ENCODE measurements around the gene LAGE3. TPM values are rescaled to one million over a fixed set of nuclear protein-coding genes. Genes with fewer than 3 reads are reported as not detected.

The LAGE3 gene
- total RNA-seq, 1 donor from 2014 or later: 20.0 TPM

DNA sequence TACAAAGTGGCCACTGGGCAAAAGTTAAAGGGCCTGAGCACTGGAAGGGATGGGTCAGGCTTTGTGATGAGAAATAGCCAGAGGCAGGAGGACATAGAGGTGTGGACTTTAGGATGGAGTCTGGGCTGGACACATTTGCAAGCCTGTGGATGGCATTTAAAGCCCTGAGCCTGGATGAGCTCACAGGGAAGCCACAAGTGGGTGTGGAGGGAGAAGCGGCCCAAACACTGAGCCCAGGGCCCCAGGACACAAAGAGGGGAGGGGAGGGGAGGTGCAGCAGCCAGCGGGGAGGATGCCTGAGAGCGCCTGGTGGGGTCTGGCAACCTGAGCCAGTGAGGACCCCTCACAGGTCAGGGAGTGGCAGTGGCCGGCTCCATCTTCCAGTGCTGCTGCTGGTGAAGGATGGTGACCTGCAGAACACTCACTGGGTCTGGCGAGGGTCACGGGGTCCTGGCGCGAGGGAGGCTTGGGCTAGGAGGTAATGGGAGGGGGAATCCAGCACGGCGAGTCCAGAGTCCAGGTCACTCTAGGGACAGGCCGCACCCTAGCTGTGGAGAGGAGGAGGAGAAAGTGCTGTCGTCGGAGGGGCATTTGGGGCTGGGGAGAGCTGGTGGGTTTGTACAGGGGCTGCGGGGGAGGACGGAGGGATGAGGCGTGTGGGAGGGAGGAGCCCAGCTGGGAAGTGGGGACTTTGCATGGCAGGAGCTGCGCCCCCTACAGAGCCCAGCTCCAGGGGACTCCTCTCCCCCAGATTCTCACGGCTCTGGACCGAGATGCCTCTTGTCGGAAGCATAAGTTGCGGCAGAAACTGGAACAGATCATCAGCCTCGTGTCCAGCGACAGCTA lies 7.0 kb downstream of the LAGE3 start:
- no peak overlapping the region for H3K9ac ChIP-seq (ENCODE audit: low read length)
- Mint-ChIP-seq H3K4me3 (ENCODE audit: unreplicated experiment) (no peak overlapping the region), H3K27me3 (ENCODE audit: low read depth, unreplicated experiment) (no peaks in the 10 kb centered on the region), H3K4me1 (ENCODE audit: low read depth, unreplicated experiment) (no peaks in the 10 kb centered on the region), H3K9me3 (ENCODE audit: unreplicated experiment) (no peaks in the 10 kb centered on the region), H3K36me3 (ENCODE audit: low read depth, unreplicated experiment) (no peaks in the 10 kb centered on the region), H3K27ac (ENCODE audit: unreplicated experiment) (no peak overlapping the region)
- H3K27ac ChIP-seq (ENCODE audit: low read depth, low read length): no peak overlapping the region
- H3K4me1 ChIP-seq (ENCODE audit: insufficient read depth, low read length): no peaks in the 10 kb centered on the region
- H3K4me2 ChIP-seq (ENCODE audit: low read length): no peak overlapping the region
- H3K4me3 ChIP-seq (ENCODE audit: insufficient read depth, low read depth, low read length): no peak overlapping the region
- H3K27me3 ChIP-seq (ENCODE audit: insufficient read depth, low read length): no peaks in the 10 kb centered on the region
- peaks cover 7% of the 10 kb centered on the region for H4K20me1 ChIP-seq (ENCODE audit: insufficient read depth, low read length)
- no peaks in the 10 kb centered on the region for H3K79me2 ChIP-seq (ENCODE audit: insufficient read depth, low read length)
- no peak overlapping the region for H2AFZ ChIP-seq (ENCODE audit: low read depth, low read length)
- FAIRE-seq (no peak), DNase-seq (ENCODE audit: low read depth) (no peak)
- TF ChIP-seq, protein P1, sequence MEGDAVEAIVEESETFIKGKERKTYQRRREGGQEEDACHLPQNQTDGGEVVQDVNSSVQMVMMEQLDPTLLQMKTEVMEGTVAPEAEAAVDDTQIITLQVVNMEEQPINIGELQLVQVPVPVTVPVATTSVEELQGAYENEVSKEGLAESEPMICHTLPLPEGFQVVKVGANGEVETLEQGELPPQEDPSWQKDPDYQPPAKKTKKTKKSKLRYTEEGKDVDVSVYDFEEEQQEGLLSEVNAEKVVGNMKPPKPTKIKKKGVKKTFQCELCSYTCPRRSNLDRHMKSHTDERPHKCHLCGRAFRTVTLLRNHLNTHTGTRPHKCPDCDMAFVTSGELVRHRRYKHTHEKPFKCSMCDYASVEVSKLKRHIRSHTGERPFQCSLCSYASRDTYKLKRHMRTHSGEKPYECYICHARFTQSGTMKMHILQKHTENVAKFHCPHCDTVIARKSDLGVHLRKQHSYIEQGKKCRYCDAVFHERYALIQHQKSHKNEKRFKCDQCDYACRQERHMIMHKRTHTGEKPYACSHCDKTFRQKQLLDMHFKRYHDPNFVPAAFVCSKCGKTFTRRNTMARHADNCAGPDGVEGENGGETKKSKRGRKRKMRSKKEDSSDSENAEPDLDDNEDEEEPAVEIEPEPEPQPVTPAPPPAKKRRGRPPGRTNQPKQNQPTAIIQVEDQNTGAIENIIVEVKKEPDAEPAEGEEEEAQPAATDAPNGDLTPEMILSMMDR (IDR thresholded peaks at IDR 0.05; ENCODE audit: insufficient read depth, low read depth, low read length): no peak
- TF ChIP-seq EZH2 (IDR thresholded peaks at IDR 0.05; ENCODE audit: insufficient read depth, low read length): no peak
- H3K36me3 ChIP-seq (ENCODE audit: insufficient read depth, low read length): peaks cover 2% of the 10 kb centered on the region
- H3K9me3 ChIP-seq (ENCODE audit: insufficient read depth, low read depth, low read length): no peaks in the 10 kb centered on the region

DNA sequence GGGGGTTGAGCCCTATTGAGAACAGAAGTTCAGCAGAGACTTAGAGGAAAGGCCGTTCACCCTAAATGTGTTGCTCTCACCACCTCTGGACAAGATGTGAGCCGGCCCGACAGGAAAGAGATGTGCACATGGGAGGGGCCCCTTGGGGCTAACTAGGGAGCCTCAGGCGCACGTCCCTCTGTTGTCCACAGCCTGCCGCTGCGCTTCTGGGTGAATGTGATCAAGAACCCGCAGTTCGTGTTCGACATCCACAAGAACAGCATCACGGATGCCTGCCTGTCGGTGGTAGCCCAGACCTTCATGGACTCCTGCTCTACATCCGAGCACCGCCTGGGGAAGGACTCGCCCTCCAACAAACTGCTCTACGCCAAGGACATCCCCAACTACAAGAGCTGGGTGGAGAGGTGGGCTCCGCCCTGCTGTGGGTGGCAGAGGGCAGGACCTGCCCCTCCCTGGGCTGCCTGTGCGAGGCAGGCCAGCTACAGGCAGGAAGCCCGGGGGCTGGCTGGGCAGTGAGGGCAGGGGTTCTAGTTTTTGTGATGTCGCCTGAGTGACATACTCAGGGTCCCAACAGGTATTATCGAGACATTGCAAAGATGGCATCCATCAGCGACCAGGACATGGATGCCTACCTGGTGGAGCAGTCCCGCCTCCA lies 8.0 kb downstream of the LAGE3 start:
- Mint-ChIP-seq H3K27ac (ENCODE audit: unreplicated experiment) (no peak overlapping the region), H3K9me3 (ENCODE audit: unreplicated experiment) (no peaks in the 10 kb centered on the region), H3K36me3 (ENCODE audit: low read depth, unreplicated experiment) (no peaks in the 10 kb centered on the region)

More for the DNA sequence above, 8.0 kb downstream of the LAGE3 start:
- H2AFZ ChIP-seq (ENCODE audit: low read depth, low read length): no peak overlapping the region
- no peak overlapping the region for H3K27ac ChIP-seq (ENCODE audit: low read depth, low read length)
- Mint-ChIP-seq H3K4me1 (ENCODE audit: low read depth, unreplicated experiment) (no peaks in the 10 kb centered on the region), H3K27me3 (ENCODE audit: low read depth, unreplicated experiment) (no peaks in the 10 kb centered on the region), H3K4me3 (ENCODE audit: unreplicated experiment) (no peak overlapping the region)
- H3K27me3 ChIP-seq (ENCODE audit: insufficient read depth, low read length): no peaks in the 10 kb centered on the region
- H4K20me1 ChIP-seq (ENCODE audit: insufficient read depth, low read length): peaks cover 7% of the 10 kb centered on the region
- H3K4me3 ChIP-seq (ENCODE audit: insufficient read depth, low read depth, low read length): no peak overlapping the region
- no peaks in the 10 kb centered on the region for H3K4me1 ChIP-seq (ENCODE audit: insufficient read depth, low read length)
- no peak overlapping the region for H3K9ac ChIP-seq (ENCODE audit: low read length)
- TF ChIP-seq, protein P1 (IDR thresholded peaks at IDR 0.05; ENCODE audit: insufficient read depth, low read depth, low read length): no peak
- no peak overlapping the region for H3K4me2 ChIP-seq (ENCODE audit: low read length)
- no peaks in the 10 kb centered on the region for H3K79me2 ChIP-seq (ENCODE audit: insufficient read depth, low read length)
- DNase-seq (ENCODE audit: low read depth) (no peak), FAIRE-seq (no peak)
- peaks cover 2% of the 10 kb centered on the region for H3K36me3 ChIP-seq (ENCODE audit: insufficient read depth, low read length)
- H3K9me3 ChIP-seq (ENCODE audit: insufficient read depth, low read depth, low read length): no peaks in the 10 kb centered on the region
